ENCODE data around the gene MYO5C. TPM values are rescaled to one million over a fixed set of nuclear protein-coding genes. Genes with fewer than 3 reads are reported as not detected.

Gene MYO5C
- total RNA-seq, 4 donors from 2014 or later = 1.2 to 4.3 (median 2.9) TPM

DNA sequence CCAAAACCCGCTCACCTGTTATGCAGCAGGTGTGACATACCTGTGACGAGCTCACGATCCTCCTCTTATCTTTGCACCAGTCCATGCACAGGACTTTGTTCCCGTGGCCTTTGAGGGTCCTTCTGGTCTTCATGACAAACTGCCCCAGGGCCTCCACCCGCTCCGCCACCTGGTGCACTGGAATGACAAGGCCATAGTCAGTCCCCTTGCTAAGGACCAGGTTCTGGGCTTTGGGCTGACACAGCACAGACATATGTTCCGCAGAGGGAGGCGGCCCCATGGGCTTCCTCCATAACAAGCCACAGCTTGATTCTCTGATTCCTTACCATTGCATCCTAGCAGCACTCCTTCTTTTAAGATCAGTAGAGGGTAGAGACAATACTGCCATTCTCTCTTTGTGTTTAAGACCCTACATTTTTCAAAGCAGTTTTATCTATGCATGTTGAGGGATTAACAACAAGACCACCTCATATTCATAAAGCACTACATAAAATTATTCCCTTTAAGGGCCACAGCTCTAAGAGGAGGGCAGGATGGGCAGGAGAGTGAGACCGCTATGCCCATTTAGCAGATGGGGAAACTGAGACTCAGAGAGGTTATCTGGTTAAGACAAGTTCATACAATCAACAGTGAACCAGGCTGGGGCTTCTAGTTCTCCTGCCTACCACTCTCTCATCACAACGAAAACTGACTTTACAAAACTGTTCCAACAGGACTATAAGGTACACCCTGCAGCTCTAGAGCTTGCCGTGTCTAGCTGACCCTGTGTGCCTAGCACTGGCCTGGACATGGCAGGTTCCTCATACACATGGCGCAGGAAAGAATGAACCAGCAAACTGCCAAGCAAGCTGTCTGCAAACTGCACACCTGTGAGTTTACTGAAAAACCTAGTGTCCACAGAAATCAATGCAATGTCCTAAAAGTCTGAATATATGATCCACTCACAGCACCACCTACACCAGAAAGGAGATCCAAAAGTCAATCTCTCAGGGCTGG lies 141.4 kb downstream of the MYO5C start:
- H3K36me3 ChIP-seq = no peaks in the 10 kb centered on the region
- intact Hi-C loops (cut with DNase I; ENCODE audit: low total_unique reads) (no loop called here), in situ Hi-C loops (cut with MboI; ENCODE audit: low sequenced_read_pairs in 4 of 4) (no loop called here)
- no peaks in the 10 kb centered on the region for H3K9me3 ChIP-seq
- H3K4me3 ChIP-seq = no peak overlapping the region
- no peak for TF ChIP-seq POLR2A (IDR thresholded peaks at IDR 0.05)
- TF ChIP-seq CTCF (IDR thresholded peaks at IDR 0.05 in 4 of 5, conservative IDR thresholded peaks at IDR 0.05 in 1 of 5) = no peak
- DNase-seq (no peak), ATAC-seq (no peak)
- H3K4me1 ChIP-seq = no peaks in the 10 kb centered on the region
- no peak overlapping the region for H3K27ac ChIP-seq
- no peaks in the 10 kb centered on the region for H3K27me3 ChIP-seq

- H3K27me3 ChIP-seq = no peaks in the 10 kb centered on the region
- H3K9me3 ChIP-seq = no peaks in the 10 kb centered on the region
- DNase-seq = no peak
- ATAC-seq = no peak
- H3K36me3 ChIP-seq = no peaks in the 10 kb centered on the region
- H3K27ac ChIP-seq = no peak overlapping the region
- H3K4me3 ChIP-seq = no peak overlapping the region
- no peaks in the 10 kb centered on the region for H3K4me1 ChIP-seq
- intact Hi-C loops (cut with DNase I; ENCODE audit: low total_unique reads) = no loop called here
- TF ChIP-seq POLR2A (IDR thresholded peaks at IDR 0.05) = no peak
- TF ChIP-seq CTCF (IDR thresholded peaks at IDR 0.05 in 4 of 5, conservative IDR thresholded peaks at IDR 0.05 in 1 of 5) = no peak
- in situ Hi-C loops (cut with MboI; ENCODE audit: low sequenced_read_pairs in 4 of 4) = no loop called here
Observed at GRCh38 chr15:52151353-52151752, 144.3 kb downstream of the MYO5C start.

- no peak for TF ChIP-seq CTCF (IDR thresholded peaks at IDR 0.05 in 4 of 5, conservative IDR thresholded peaks at IDR 0.05 in 1 of 5)
- TF ChIP-seq POLR2A (IDR thresholded peaks at IDR 0.05) = no peak
- no peak for ATAC-seq
- DNase-seq = no peak
- Histone ChIP-seq H3K9me3 (no peaks in the 10 kb centered on the region), H3K4me1 (no peaks in the 10 kb centered on the region), H3K27ac (no peak overlapping the region), H3K27me3 (no peaks in the 10 kb centered on the region), H3K4me3 (no peak overlapping the region), H3K36me3 (no peaks in the 10 kb centered on the region)
- in situ Hi-C loops (cut with MboI; ENCODE audit: low sequenced_read_pairs in 4 of 4) = no loop called here
- intact Hi-C loops (cut with DNase I; ENCODE audit: low total_unique reads) = no loop called here
Observed at GRCh38 chr15:52150871-52151270, 144.7 kb downstream of the MYO5C start.

GRCh38 chr15:52150043-52150825 lies 145.4 kb downstream of the MYO5C start:
- intact Hi-C loops (cut with DNase I; ENCODE audit: low total_unique reads) = no loop called here
- no peak for DNase-seq
- Histone ChIP-seq H3K4me1 (no peaks in the 10 kb centered on the region), H3K27me3 (no peaks in the 10 kb centered on the region), H3K36me3 (no peaks in the 10 kb centered on the region), H3K4me3 (no peak overlapping the region), H3K9me3 (no peaks in the 10 kb centered on the region), H3K27ac (no peak overlapping the region)
- in situ Hi-C loops (cut with MboI; ENCODE audit: low sequenced_read_pairs in 4 of 4) = no loop called here
- ATAC-seq = no peak
- no peak for TF ChIP-seq POLR2A (IDR thresholded peaks at IDR 0.05)
- no peak for TF ChIP-seq CTCF (IDR thresholded peaks at IDR 0.05 in 4 of 5, conservative IDR thresholded peaks at IDR 0.05 in 1 of 5)

Measured in gastrocnemius medialis (tissue), 4 donors.